ENCODE results near the gene GFER. TPM values are rescaled to one million over a fixed set of nuclear protein-coding genes. Genes with fewer than 3 reads are reported as not detected.

GFER gene
- total RNA-seq, 2 donors from 2014 or later, result 40.3 to 45.5 TPM

- Mint-ChIP-seq H3K4me3 (no peak overlapping the region), H3K27me3 (ENCODE audit: insufficient read depth) (no peaks in the 10 kb centered on the region), H3K4me1 (peaks cover 19% of the 10 kb centered on the region), H3K27ac (peak overlapping the region; percentile 13), H3K36me3 (ENCODE audit: low read depth) (peaks cover 23% of the 10 kb centered on the region), H3K9me3 (no peaks in the 10 kb centered on the region)
- WGBS, 2 experiments (ENCODE audit: insufficient coverage in 1 of 2, insufficient read length in 1 of 2), result 90% methylated on average over 21 to 34 of the region's 34 CpGs
- Histone ChIP-seq H3K27ac (ENCODE audit: low read depth, low read length) (no peak overlapping the region), H3K9ac (ENCODE audit: extremely low read depth, low read length, poor library complexity, severe bottlenecking) (no peak overlapping the region), H3K9me3 (ENCODE audit: control insufficient read depth, low read length) (no peaks in the 10 kb centered on the region), H3K4me1 (ENCODE audit: control insufficient read depth, insufficient read depth, low read length) (peaks cover 23% of the 10 kb centered on the region), H3K4me3 (ENCODE audit: low read length) (no peak overlapping the region), H3K36me3 (ENCODE audit: control insufficient read depth, insufficient read depth, low read length) (peaks cover 39% of the 10 kb centered on the region), H3K27me3 (ENCODE audit: control insufficient read depth, insufficient read depth, low read length, poor library complexity, severe bottlenecking) (no peaks in the 10 kb centered on the region)
- TF ChIP-seq CTCF (conservative IDR thresholded peaks at IDR 0.05), result no peak
- DNase-seq, result no peak
Measured at GRCh38 chr16:2004795-2005517, 21.0 kb downstream of the GFER start.

GRCh38 chr16:2005646-2006045, 21.7 kb downstream of the GFER start:
- Histone ChIP-seq H3K36me3 (ENCODE audit: control insufficient read depth, insufficient read depth, low read length) (peaks cover 39% of the 10 kb centered on the region), H3K4me1 (ENCODE audit: control insufficient read depth, insufficient read depth, low read length) (peaks cover 27% of the 10 kb centered on the region), H3K27ac (ENCODE audit: low read depth, low read length) (no peak overlapping the region), H3K27me3 (ENCODE audit: control insufficient read depth, insufficient read depth, low read length, poor library complexity, severe bottlenecking) (no peaks in the 10 kb centered on the region), H3K9me3 (ENCODE audit: control insufficient read depth, low read length) (no peaks in the 10 kb centered on the region), H3K4me3 (ENCODE audit: low read length) (no peak overlapping the region), H3K9ac (ENCODE audit: extremely low read depth, low read length, poor library complexity, severe bottlenecking) (no peak overlapping the region)
- Mint-ChIP-seq H3K27ac (no peak overlapping the region), H3K27me3 (ENCODE audit: insufficient read depth) (no peaks in the 10 kb centered on the region), H3K9me3 (no peaks in the 10 kb centered on the region), H3K4me3 (no peak overlapping the region), H3K36me3 (ENCODE audit: low read depth) (peaks cover 21% of the 10 kb centered on the region), H3K4me1 (peaks cover 23% of the 10 kb centered on the region)
- peak; percentile 50 for TF ChIP-seq CTCF (conservative IDR thresholded peaks at IDR 0.05)
- 89 to 93% methylated on average over 20 to 21 of the region's 21 CpGs for WGBS, 2 experiments (ENCODE audit: insufficient coverage in 1 of 2, insufficient read length in 1 of 2)
- DNase-seq, result peak; percentile 74

GRCh38 chr16:2006317-2006716, 22.3 kb downstream of the GFER start:
- Histone ChIP-seq H3K4me3 (ENCODE audit: low read length) (no peak overlapping the region), H3K27me3 (ENCODE audit: control insufficient read depth, insufficient read depth, low read length, poor library complexity, severe bottlenecking) (no peaks in the 10 kb centered on the region), H3K27ac (ENCODE audit: low read depth, low read length) (no peak overlapping the region), H3K9me3 (ENCODE audit: control insufficient read depth, low read length) (no peaks in the 10 kb centered on the region), H3K36me3 (ENCODE audit: control insufficient read depth, insufficient read depth, low read length) (peaks cover 33% of the 10 kb centered on the region), H3K9ac (ENCODE audit: extremely low read depth, low read length, poor library complexity, severe bottlenecking) (no peak overlapping the region), H3K4me1 (ENCODE audit: control insufficient read depth, insufficient read depth, low read length) (peaks cover 27% of the 10 kb centered on the region)
- Mint-ChIP-seq H3K4me1 (peaks cover 23% of the 10 kb centered on the region), H3K27ac (no peak overlapping the region), H3K27me3 (ENCODE audit: insufficient read depth) (no peaks in the 10 kb centered on the region), H3K4me3 (no peak overlapping the region), H3K9me3 (no peaks in the 10 kb centered on the region), H3K36me3 (ENCODE audit: low read depth) (peaks cover 16% of the 10 kb centered on the region)
- no peak for TF ChIP-seq CTCF (conservative IDR thresholded peaks at IDR 0.05)
- WGBS, 2 experiments (ENCODE audit: insufficient coverage in 1 of 2, insufficient read length in 1 of 2), result 91 to 97% methylated on average over 5 to 8 of the region's 8 CpGs
- DNase-seq, result no peak

Data from endodermal cell (in vitro differentiated cells).